Kidney epithelial cell (primary cell): ENCODE measurements around the gene IL1RN. TPM values are rescaled to one million over a fixed set of nuclear protein-coding genes. Genes with fewer than 3 reads are reported as not detected.

Source experiments
- DNase-seq: peaks from one replicate; pipeline ENCODE4 v3.0.0-alpha.2; 2010; ENCODE audit warnings: low read depth
- H3K27me3 ChIP-seq: 2 replicates; pipeline ENCODE4 v1.6.0; 2011; ENCODE audit warnings: low read length; ENCODE audit not compliant: control insufficient read depth, insufficient read depth
- H3K36me3 ChIP-seq: 2 replicates; pipeline ENCODE4 v1.5.1; 2011; ENCODE audit warnings: low read length; ENCODE audit not compliant: control insufficient read depth, insufficient read depth
- H3K4me3 ChIP-seq: 2 replicates; pipeline ENCODE4 v1.5.1; 2011; ENCODE audit warnings: low read depth, mild to moderate bottlenecking, control low read depth, low read length
- CTCF ChIP-seq: IDR thresholded peaks from 2 replicates; pipeline ENCODE4 v1.5.1; 2011; ENCODE audit warnings: mild to moderate bottlenecking, moderate library complexity, low read length, control low read depth, inconsistent platforms; ENCODE audit not compliant: insufficient read depth, poor library complexity, severe bottlenecking
- total RNA-seq: library from RNA; depleted of rRNA; stranded (reverse); fragments of >200 nt; gene quantifications from 2 replicates; pipeline ENCODE4 v1.2.3, GENCODE V29; 2015

IL1RN gene
- total RNA-seq, 1 donor from 2014 or later = 11.3 TPM

DNA sequence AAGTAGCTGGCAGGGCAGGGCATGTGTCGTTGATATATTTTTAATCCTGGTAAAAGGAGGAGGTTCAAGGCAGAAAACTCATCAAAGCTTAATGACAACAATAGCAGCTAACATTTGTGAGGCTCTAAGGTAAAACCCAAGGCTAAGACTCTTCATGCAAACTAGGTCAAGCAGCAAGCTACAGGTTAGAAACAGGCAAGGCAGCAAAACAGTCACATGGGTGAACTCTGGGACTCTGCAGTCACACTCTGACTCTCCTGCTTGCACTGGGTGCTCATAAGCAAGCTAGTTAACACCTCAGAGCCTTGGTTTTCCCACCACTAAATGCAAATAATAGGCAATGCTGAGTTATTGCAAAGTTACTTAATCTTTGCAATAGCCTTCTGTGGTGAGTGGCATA is 7.9 kb downstream of the IL1RN start:
- no peak for TF ChIP-seq CTCF
- no peaks in the 10 kb centered on the region for H3K27me3 ChIP-seq
- no peak overlapping the region for H3K4me3 ChIP-seq
- no peak for DNase-seq
- no peaks in the 10 kb centered on the region for H3K36me3 ChIP-seq

- DNase-seq = no peak
- Histone ChIP-seq H3K27me3 (no peaks in the 10 kb centered on the region), H3K4me3 (no peak overlapping the region), H3K36me3 (no peaks in the 10 kb centered on the region)
- peak; percentile 66 for TF ChIP-seq CTCF
These were observed 9.7 kb downstream of the IL1RN start for GRCh38 chr2:113136828-113137775.

DNA sequence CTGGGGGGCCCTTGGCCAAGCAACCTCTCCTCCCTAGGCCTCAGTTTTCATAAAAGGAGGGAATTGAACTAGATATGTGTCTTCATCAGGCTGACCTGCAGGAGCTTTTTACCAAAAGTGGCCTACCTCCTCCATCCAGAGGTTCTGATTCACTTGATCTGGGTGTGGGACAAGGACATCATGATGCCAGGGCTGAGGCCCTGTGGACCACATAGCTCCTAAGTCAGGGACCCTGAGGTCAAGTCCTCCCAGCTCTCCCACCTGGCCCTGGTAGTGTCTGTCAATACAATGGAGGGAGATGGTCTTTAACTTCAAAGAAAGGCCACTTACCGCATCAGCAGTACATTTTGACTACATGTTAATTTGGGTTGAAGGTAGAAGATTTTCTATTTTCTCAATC is 10.4 kb downstream of the IL1RN start:
- H3K36me3 ChIP-seq = no peaks in the 10 kb centered on the region
- H3K4me3 ChIP-seq = no peak overlapping the region
- no peaks in the 10 kb centered on the region for H3K27me3 ChIP-seq
- no peak for TF ChIP-seq CTCF
- DNase-seq = no peak

GRCh38 chr2:113138428-113139322 is 11.3 kb downstream of the IL1RN start:
- no peaks in the 10 kb centered on the region for H3K27me3 ChIP-seq
- DNase-seq = no peak
- peak; percentile 65 for TF ChIP-seq CTCF
- no peaks in the 10 kb centered on the region for H3K36me3 ChIP-seq
- no peak overlapping the region for H3K4me3 ChIP-seq

- no peak for TF ChIP-seq CTCF
- DNase-seq = no peak
- no peaks in the 10 kb centered on the region for H3K27me3 ChIP-seq
- H3K4me3 ChIP-seq = no peak overlapping the region
- no peaks in the 10 kb centered on the region for H3K36me3 ChIP-seq
These were observed 14.1 kb downstream of the IL1RN start for GRCh38 chr2:113141451-113141850.
